WTC11 (cell line): ENCODE results near the gene INPP4B. TPM values are rescaled to one million over a fixed set of nuclear protein-coding genes. Genes with fewer than 3 reads are reported as not detected.

Source experiments
- ATAC-seq: fragments of 200-7000 bp; cut with Tn5 transposase; 2 replicates; pipeline ENCODE4 v1.10.0; 2021; ENCODE audit warnings: mild to moderate bottlenecking, moderate library complexity
- CTCF ChIA-PET: fragments of 300-600 bp; sonication (Branson Sonifier 250); formaldehyde crosslinking; loops from one replicate; lab custom pipeline; 2021; ENCODE audit warnings: antibody characterized with exemption; lab: Charles Lee
- POLR2A ChIA-PET: fragments of 350-600 bp; sonication (Branson Sonifier 250); formaldehyde crosslinking; loops from one replicate; lab custom pipeline; 2021; ENCODE audit warnings: antibody characterized with exemption; lab: Charles Lee
- DNase-seq: peaks from one replicate; pipeline ENCODE4 v3.0.0; 2021; ENCODE audit warnings: low spot score
- H3K27ac Mint-ChIP-seq: 2 replicates; pipeline ENCODE4 v1.8.0; 2021; ENCODE audit warnings: mixed read lengths
- H3K27me3 Mint-ChIP-seq: 2 replicates; pipeline ENCODE4 v1.8.0; 2021; ENCODE audit warnings: low read depth, mild to moderate bottlenecking, moderate library complexity, mixed read lengths
- H3K36me3 Mint-ChIP-seq: 2 replicates; pipeline ENCODE4 v1.8.0; 2021; ENCODE audit warnings: mixed read lengths
- H3K4me1 Mint-ChIP-seq: 2 replicates; pipeline ENCODE4 v1.8.0; 2022; ENCODE audit warnings: mixed read lengths
- H3K4me3 Mint-ChIP-seq: 2 replicates; pipeline ENCODE4 v1.8.0; 2021; ENCODE audit warnings: mild to moderate bottlenecking, moderate library complexity, mixed read lengths
- H3K9me3 Mint-ChIP-seq: 2 replicates; pipeline ENCODE4 v1.8.0; 2021; ENCODE audit warnings: mixed read lengths
- ATF2 ChIP-seq: sonication (generic); formaldehyde crosslinking; IDR thresholded peaks from 2 replicates; pipeline ENCODE4 v1.8.1; 2022; ENCODE audit warnings: low read depth, missing genetic modification reagents, borderline replicate concordance
- CBFB ChIP-seq: sonication (generic); formaldehyde crosslinking; IDR thresholded peaks from 2 replicates; pipeline ENCODE4 v1.8.1; 2022; ENCODE audit warnings: mild to moderate bottlenecking, low read depth, missing genetic modification reagents
- CDX4 ChIP-seq: fragments of 250-450 bp; sonication (Bioruptor Pico); IDR thresholded peaks from 2 replicates; pipeline ENCODE4 v1.9.0; 2021; ENCODE audit warnings: moderate library complexity, mild to moderate bottlenecking, inconsistent platforms, borderline replicate concordance
- ETV6 ChIP-seq: sonication (generic); formaldehyde crosslinking; IDR thresholded peaks from 2 replicates; pipeline ENCODE4 v1.8.1; 2022; ENCODE audit warnings: mild to moderate bottlenecking, missing genetic modification reagents
- HMGA2 ChIP-seq: fragments of 250-450 bp; sonication (Bioruptor Pico); IDR thresholded peaks from 2 replicates; pipeline ENCODE4 v1.4.0; 2021; ENCODE audit warnings: mild to moderate bottlenecking, moderate library complexity
- KAT7 ChIP-seq: sonication (generic); formaldehyde crosslinking; IDR thresholded peaks from 2 replicates; pipeline ENCODE4 v1.8.1; 2023; ENCODE audit warnings: missing genetic modification reagents, mild to moderate bottlenecking, borderline replicate concordance
- PRDM15 ChIP-seq: sonication (generic); formaldehyde crosslinking; IDR thresholded peaks from 2 replicates; pipeline ENCODE4 v1.8.0; 2022; ENCODE audit warnings: missing genetic modification reagents
- RELA ChIP-seq: sonication (generic); formaldehyde crosslinking; IDR thresholded peaks from 2 replicates; pipeline ENCODE4 v1.8.1; 2022; ENCODE audit warnings: missing genetic modification reagents, mild to moderate bottlenecking, borderline replicate concordance
- RORB ChIP-seq: fragments of 250-450 bp; sonication (Bioruptor Pico); IDR thresholded peaks from 2 replicates; pipeline ENCODE4 v1.9.0; 2021; ENCODE audit warnings: mild to moderate bottlenecking
- SMAD3 ChIP-seq: sonication (generic); formaldehyde crosslinking; IDR thresholded peaks from 2 replicates; pipeline ENCODE4 v1.8.0; 2022; ENCODE audit warnings: missing genetic modification reagents, mild to moderate bottlenecking, borderline replicate concordance
- TEAD4 ChIP-seq: sonication (generic); formaldehyde crosslinking; IDR thresholded peaks from 2 replicates; pipeline ENCODE4 v1.8.0; 2022; ENCODE audit warnings: mild to moderate bottlenecking, missing genetic modification reagents
- USF2 ChIP-seq: sonication (generic); formaldehyde crosslinking; IDR thresholded peaks from 2 replicates; pipeline ENCODE4 v1.8.1; 2023; ENCODE audit warnings: mild to moderate bottlenecking, missing genetic modification reagents, moderate library complexity
- ZBTB43 ChIP-seq: sonication (generic); formaldehyde crosslinking; IDR thresholded peaks from 2 replicates; pipeline ENCODE4 v1.8.1; 2023; ENCODE audit warnings: mild to moderate bottlenecking, missing genetic modification reagents
- ZNF423 ChIP-seq: fragments of 250-450 bp; sonication (Bioruptor Pico); IDR thresholded peaks from 2 replicates; pipeline ENCODE4 v2.1.2; 2022; ENCODE audit warnings: mild to moderate bottlenecking, moderate library complexity
- ZNF532 ChIP-seq: fragments of 250-450 bp; sonication (Bioruptor Pico); IDR thresholded peaks from 2 replicates; pipeline ENCODE4 v1.9.0; 2021; ENCODE audit warnings: mild to moderate bottlenecking, borderline replicate concordance
- total RNA-seq: library from RNA; stranded (reverse); gene quantifications from 3 replicates; pipeline ENCODE4 v1.2.3, GENCODE V29; 2021

The INPP4B gene
- total RNA-seq, 1 experiment from 2014 or later = 0.92 TPM

GRCh38 chr4:142832022-142832421 lies 14.1 kb downstream of the INPP4B start (continued):
- TF ChIP-seq CDX4 (CRISPR knock-in tag) (no peak), RORB (CRISPR knock-in tag) (no peak), TEAD4 (CRISPR knock-in tag) (no peak)

- ChIA-PET POLR2A (no interaction called here), CTCF (no interaction called here)
- no peaks in the 10 kb centered on the region for H3K36me3 Mint-ChIP-seq
- no peaks in the 10 kb centered on the region for H3K9me3 Mint-ChIP-seq
- TF ChIP-seq ETV6 (CRISPR knock-in tag) = no peak
- TF ChIP-seq ZNF532 = no peak
- no peak for TF ChIP-seq ZBTB43
- no peak for TF ChIP-seq USF2 (CRISPR knock-in tag)
- TF ChIP-seq ATF2 (CRISPR knock-in tag) = no peak
- no peak for TF ChIP-seq HMGA2 (CRISPR knock-in tag)
- no peak for TF ChIP-seq ZNF423
- no peak for TF ChIP-seq PRDM15 (CRISPR knock-in tag)
- no peak for TF ChIP-seq CDX4 (CRISPR knock-in tag)
- no peak for TF ChIP-seq RELA (CRISPR knock-in tag)
- no peak for TF ChIP-seq SMAD3
- TF ChIP-seq KAT7 = no peak
- TF ChIP-seq CBFB (CRISPR knock-in tag) = no peak
- ATAC-seq (peak; percentile 70), DNase-seq (no peak)
- no peaks in the 10 kb centered on the region; the same call in 1 of the 2 replicates for H3K27me3 Mint-ChIP-seq
- no peak overlapping the region for H3K4me3 Mint-ChIP-seq
- no peak overlapping the region for H3K27ac Mint-ChIP-seq
- peaks cover 10% of the 10 kb centered on the region for H3K4me1 Mint-ChIP-seq
These were observed 19.4 kb downstream of the INPP4B start for GRCh38 chr4:142826503-142827241.
